ENCODE data around the gene GRPR. TPM values are rescaled to one million over a fixed set of nuclear protein-coding genes. Genes with fewer than 3 reads are reported as not detected.

The GRPR gene
- polyA plus RNA-seq, 1 donor (not counting 4 experiments of a cell fraction or from before 2014, with no cell fraction given): 0.08 TPM

- no peaks in the 10 kb centered on the region for H3K9me3 ChIP-seq (ENCODE audit: control insufficient read depth, low read depth, low read length)
- H2AFZ ChIP-seq (ENCODE audit: control insufficient read depth, low read length): no peak overlapping the region
- H3K9me1 ChIP-seq (ENCODE audit: control insufficient read depth, extremely low read depth, insufficient read depth, low read length): no peaks in the 10 kb centered on the region
- no peaks in the 10 kb centered on the region for H3K36me3 ChIP-seq (ENCODE audit: control insufficient read depth in 2 of 2, extremely low read depth in 1 of 2, insufficient read depth in 2 of 2, low read length in 2 of 2)
- no peak overlapping the region for H3K4me3 ChIP-seq (ENCODE audit: control insufficient read depth in 2 of 3, extremely low read depth in 1 of 3, insufficient read depth in 2 of 3, low read depth in 1 of 3, low read length in 3 of 3)
- TF ChIP-seq EZH2 (IDR thresholded peaks at IDR 0.05; ENCODE audit: low read length): no peak
- no peak for TF ChIP-seq CTCF (optimal IDR thresholded peaks at IDR 0.05 in 1 of 3, IDR thresholded peaks at IDR 0.05 in 1 of 3, conservative IDR thresholded peaks at IDR 0.05 in 1 of 3; ENCODE audit: extremely low read depth in 1 of 3, insufficient read depth in 2 of 3, low read length in 3 of 3)
- H4K20me1 ChIP-seq (ENCODE audit: control insufficient read depth, extremely low read depth, insufficient read depth, low read length): no peaks in the 10 kb centered on the region
- H3K4me1 ChIP-seq (ENCODE audit: control insufficient read depth, extremely low read depth, insufficient read depth, low read length): no peaks in the 10 kb centered on the region
- FAIRE-seq (no peak), DNase-seq (ENCODE audit: low read depth, low spot score) (no peak)
- H3K79me2 ChIP-seq (ENCODE audit: control insufficient read depth, insufficient read depth, low read length): no peaks in the 10 kb centered on the region
- H3K27ac ChIP-seq (ENCODE audit: control insufficient read depth, insufficient read depth, low read length): no peak overlapping the region
- no peak overlapping the region for H3K4me2 ChIP-seq (ENCODE audit: control insufficient read depth, extremely low read depth, insufficient read depth, low read depth, low read length)
- H3K27me3 ChIP-seq (ENCODE audit: control insufficient read depth, extremely low read depth, insufficient read depth, low read length): no peaks in the 10 kb centered on the region
- no peak overlapping the region for H3K9ac ChIP-seq (ENCODE audit: control insufficient read depth, extremely low read depth, insufficient read depth, low read length)
- dilution Hi-C loops (cut with MboI; ENCODE audit: extremely low pct_ligation_motif_present, low sequenced_read_pairs): no loop called here
Observed at GRCh38 chrX:16199343-16199742, 76.0 kb downstream of the GRPR start.

GRCh38 chrX:16202943-16203342 lies 79.6 kb downstream of the GRPR start:
- H3K4me1 ChIP-seq (ENCODE audit: control insufficient read depth, extremely low read depth, insufficient read depth, low read length): no peaks in the 10 kb centered on the region
- H3K36me3 ChIP-seq (ENCODE audit: control insufficient read depth in 2 of 2, extremely low read depth in 1 of 2, insufficient read depth in 2 of 2, low read length in 2 of 2): no peaks in the 10 kb centered on the region
- no peak overlapping the region for H3K9ac ChIP-seq (ENCODE audit: control insufficient read depth, extremely low read depth, insufficient read depth, low read length)
- H3K27ac ChIP-seq (ENCODE audit: control insufficient read depth, insufficient read depth, low read length): no peak overlapping the region
- H4K20me1 ChIP-seq (ENCODE audit: control insufficient read depth, extremely low read depth, insufficient read depth, low read length): no peaks in the 10 kb centered on the region
- H3K9me3 ChIP-seq (ENCODE audit: control insufficient read depth, low read depth, low read length): no peaks in the 10 kb centered on the region
- FAIRE-seq (no peak), DNase-seq (ENCODE audit: low read depth, low spot score) (no peak)
- H3K4me2 ChIP-seq (ENCODE audit: control insufficient read depth, extremely low read depth, insufficient read depth, low read depth, low read length): no peak overlapping the region
- dilution Hi-C loops (cut with MboI; ENCODE audit: extremely low pct_ligation_motif_present, low sequenced_read_pairs): no loop called here
- no peaks in the 10 kb centered on the region for H3K79me2 ChIP-seq (ENCODE audit: control insufficient read depth, insufficient read depth, low read length)
- no peak overlapping the region for H3K4me3 ChIP-seq (ENCODE audit: control insufficient read depth in 2 of 3, extremely low read depth in 1 of 3, insufficient read depth in 2 of 3, low read depth in 1 of 3, low read length in 3 of 3)
- no peaks in the 10 kb centered on the region for H3K27me3 ChIP-seq (ENCODE audit: control insufficient read depth, extremely low read depth, insufficient read depth, low read length)
- no peak for TF ChIP-seq CTCF (optimal IDR thresholded peaks at IDR 0.05 in 1 of 3, IDR thresholded peaks at IDR 0.05 in 1 of 3, conservative IDR thresholded peaks at IDR 0.05 in 1 of 3; ENCODE audit: extremely low read depth in 1 of 3, insufficient read depth in 2 of 3, low read length in 3 of 3)
- TF ChIP-seq EZH2 (IDR thresholded peaks at IDR 0.05; ENCODE audit: low read length): no peak
- H2AFZ ChIP-seq (ENCODE audit: control insufficient read depth, low read length): no peak overlapping the region
- H3K9me1 ChIP-seq (ENCODE audit: control insufficient read depth, extremely low read depth, insufficient read depth, low read length): no peaks in the 10 kb centered on the region

Other genes with a start within 250 kb of the GRPR start
- not detected in 3 replicates for gene MAGEB17, start 43.9 kb downstream of the GRPR start, polyA plus RNA-seq